Smooth muscle cell of the coronary artery (primary cell): ENCODE measurements around the gene PKD2L1. TPM values are rescaled to one million over a fixed set of nuclear protein-coding genes. Genes with fewer than 3 reads are reported as not detected.

Source experiments
- total RNA-seq: library from RNA; depleted of rRNA; stranded (reverse); fragments of >200 nt; gene quantifications from 2 replicates; pipeline ENCODE4 v1.2.3, GENCODE V29; 2014; ENCODE audit warnings: low replicate concordance

The PKD2L1 gene
- total RNA-seq, result not detected in 2 replicates

DNA sequence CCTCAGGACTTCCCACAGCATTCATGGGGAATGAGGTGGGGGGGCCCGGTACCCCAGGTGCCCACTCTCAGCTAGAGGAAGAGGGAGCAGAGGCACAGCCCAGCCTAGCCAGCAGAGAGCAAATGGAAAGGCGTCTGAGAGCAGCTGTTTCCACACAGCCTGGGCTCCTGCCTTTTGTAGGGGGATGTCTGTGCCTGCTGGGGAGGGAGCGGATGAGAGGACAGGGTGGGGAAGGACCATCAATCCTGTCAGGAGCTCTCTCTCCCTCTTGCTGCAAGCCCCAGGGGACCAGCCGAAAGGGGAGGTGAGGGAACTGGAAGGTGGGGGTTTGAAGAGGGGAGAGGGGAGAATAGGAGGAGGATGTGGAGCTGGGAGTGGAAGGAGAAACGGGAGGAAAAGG is at the start of gene PKD2L1:
Gene PKD2L1, minus strand, starts transcription at position 150 of the 400 bp plus-strand sequence. Its CDS starts 125 bp downstream, at position 25.

DNA sequence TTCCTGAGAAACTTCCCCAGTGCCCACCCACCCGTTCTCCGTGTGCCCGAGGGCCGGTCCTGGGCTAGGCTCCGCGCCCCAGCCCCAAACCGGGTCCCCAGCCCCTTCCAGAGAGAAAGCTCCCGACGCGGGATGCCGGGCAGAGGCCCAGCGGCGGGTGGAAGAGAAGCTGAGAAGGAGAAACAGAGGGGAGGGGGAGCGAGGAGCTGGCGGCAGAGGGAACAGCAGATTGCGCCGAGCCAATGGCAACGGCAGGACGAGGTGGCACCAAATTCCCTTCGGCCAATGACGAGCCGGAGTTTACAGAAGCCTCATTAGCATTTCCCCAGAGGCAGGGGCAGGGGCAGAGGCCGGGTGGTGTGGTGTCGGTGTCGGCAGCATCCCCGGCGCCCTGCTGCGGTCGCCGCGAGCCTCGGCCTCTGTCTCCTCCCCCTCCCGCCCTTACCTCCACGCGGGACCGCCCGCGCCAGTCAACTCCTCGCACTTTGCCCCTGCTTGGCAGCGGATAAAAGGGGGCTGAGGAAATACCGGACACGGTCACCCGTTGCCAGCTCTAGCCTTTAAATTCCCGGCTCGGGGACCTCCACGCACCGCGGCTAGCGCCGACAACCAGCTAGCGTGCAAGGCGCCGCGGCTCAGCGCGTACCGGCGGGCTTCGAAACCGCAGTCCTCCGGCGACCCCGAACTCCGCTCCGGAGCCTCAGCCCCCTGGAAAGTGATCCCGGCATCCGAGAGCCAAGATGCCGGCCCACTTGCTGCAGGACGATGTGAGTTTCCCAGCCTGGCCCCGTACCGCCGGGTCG is 16.9 kb upstream of the PKD2L1 start, which contains the start of gene SCD:
Gene SCD, plus strand, starts transcription at position 469 of the 803 bp plus-strand sequence. Its CDS starts 272 bp downstream, at position 741.

DNA sequence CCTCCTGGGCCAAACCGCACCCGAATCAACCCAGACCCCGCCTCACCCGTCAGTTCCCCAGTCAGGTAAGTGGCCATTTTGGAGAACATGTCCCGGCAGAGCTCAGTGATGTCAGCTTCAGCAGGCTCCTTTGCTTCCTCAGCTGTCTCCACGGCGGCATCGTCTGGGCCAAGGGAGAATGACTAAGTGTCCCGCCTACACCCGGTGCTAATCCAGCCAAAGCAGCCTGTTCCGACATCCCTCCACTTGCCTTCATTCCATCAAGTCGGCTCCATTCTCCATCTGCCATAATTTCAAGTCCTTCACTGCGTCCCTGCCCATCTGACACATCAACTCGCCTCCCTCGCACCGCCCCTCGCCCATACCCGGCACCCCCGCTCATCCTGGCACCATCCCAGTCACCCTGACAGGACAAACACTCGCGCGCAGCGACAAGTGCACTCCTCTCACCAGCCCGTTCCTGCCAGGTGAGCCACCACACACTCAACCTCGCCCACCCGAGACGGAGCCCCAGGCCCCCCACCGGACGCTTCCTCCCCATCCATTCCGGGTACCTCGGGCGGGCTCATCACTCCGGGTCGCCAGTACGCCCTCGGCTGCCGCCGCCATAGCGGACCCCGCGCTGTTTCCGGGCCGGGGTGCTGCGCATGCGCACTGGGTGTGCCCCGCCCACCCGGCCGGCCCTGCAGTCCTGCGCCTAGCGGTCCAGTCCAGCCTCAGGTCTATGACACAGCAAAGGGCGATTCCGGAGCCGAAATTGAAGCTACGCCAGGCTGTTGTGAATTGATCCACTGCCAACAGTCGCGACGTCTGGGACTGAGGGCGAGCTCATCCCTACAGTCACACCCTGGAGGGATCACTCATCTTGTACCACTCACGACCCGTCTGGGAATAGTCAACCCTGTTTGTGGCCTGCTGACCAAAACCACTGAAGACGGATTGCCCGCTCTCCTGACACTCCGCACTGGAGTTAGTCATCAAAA is 43.7 kb downstream of the PKD2L1 start, which contains the start of gene BLOC1S2:
Gene BLOC1S2, minus strand, starts transcription at position 630 of the 983 bp plus-strand sequence. Its CDS starts 21 bp downstream, at position 609.

DNA sequence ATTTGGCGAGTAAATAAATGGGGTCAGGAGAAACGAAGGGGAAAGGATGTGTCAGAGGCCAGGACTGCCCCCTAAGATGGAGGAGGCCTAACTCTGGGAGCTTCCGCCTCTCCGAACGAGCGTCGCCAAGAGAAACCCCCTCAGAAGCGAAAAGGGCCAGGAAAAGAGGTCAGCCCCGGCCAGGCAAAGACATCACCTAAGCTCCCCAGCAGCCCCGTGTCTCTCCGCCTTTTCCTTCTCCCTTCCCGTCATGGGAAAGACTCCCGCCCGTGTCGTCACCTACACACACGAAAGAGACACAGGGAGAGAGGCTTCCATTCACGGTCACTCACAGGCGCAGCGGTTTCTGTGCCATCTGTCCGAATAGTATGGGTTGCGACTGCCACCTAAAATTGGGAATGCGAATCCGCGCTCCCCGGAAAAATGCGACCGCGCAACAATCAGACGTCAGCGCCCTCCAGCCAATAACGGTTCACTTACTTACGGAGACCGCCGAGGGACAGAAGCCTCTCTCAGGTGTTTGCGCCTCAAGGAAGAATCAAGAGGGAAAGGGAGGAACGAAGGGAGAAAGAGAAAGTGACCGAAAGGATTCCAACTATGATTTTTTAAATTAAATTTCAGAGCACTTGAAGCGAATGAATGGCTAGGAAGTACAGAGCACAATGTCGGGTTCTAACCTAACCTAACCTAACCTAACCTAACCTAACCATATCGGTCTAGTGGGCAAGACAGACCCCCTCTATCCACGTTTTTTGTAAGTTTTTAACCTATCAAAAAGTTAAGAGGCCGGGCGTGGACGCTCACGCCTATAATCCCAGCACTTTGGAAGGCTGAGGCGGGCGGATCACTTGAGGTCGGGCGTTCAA is 62.6 kb downstream of the PKD2L1 start, which contains the start of gene CWF19L1:
Gene CWF19L1, minus strand, starts transcription at position 400 of the 866 bp plus-strand sequence. Its CDS starts 45 bp downstream, at position 355.

Other genes with a start within 250 kb of the PKD2L1 start
- not detected in 2 replicates for gene CPN1, start 248.4 kb downstream of the PKD2L1 start, total RNA-seq
- gene ERLIN1, start 144.2 kb downstream of the PKD2L1 start, total RNA-seq, result 24.1 and 30.3 TPM in 2 replicates
- gene CHUK, start 100.6 kb downstream of the PKD2L1 start, total RNA-seq, result 9.5 and 20.0 TPM in 2 replicates
- gene CWF19L1, start 62.6 kb downstream of the PKD2L1 start, total RNA-seq, result 9.5 and 16.6 TPM in 2 replicates
- gene BLOC1S2, start 43.5 kb downstream of the PKD2L1 start, total RNA-seq, result 19.7 and 50.3 TPM in 2 replicates
- gene SCD, start 17.0 kb upstream of the PKD2L1 start, total RNA-seq, result 38.5 and 220 TPM in 2 replicates
- not detected in 2 replicates for gene WNT8B, start 132.8 kb upstream of the PKD2L1 start, total RNA-seq
- gene SEC31B, start 189.6 kb upstream of the PKD2L1 start, total RNA-seq, result 1.4 and 2.3 TPM in 2 replicates
- 105 and 269 TPM in 2 replicates for gene NDUFB8, start 199.6 kb upstream of the PKD2L1 start, total RNA-seq
- 9.9 and 11.1 TPM in 2 replicates for gene HIF1AN, start 205.7 kb upstream of the PKD2L1 start, total RNA-seq